Peyer's patch (tissue), 4 donors: ENCODE results near the gene R3HDM2.

ENCODE experiments used
- CTCF ChIP-seq, 6 experiments: fragments of 450-650 bp in 4 of 6; fragments of 200-600 bp in 2 of 6; sonication (generic) in 1 of 6; IDR thresholded peaks; one replicate each; pipeline ENCODE4 v1.5.1; 2017 to 2019; ENCODE audit warnings: antibody characterized with exemption in 6 of 6, mild to moderate bottlenecking in 3 of 6, moderate library complexity in 1 of 6
- POLR2A ChIP-seq, 2 donors: fragments of 450-650 bp; IDR thresholded peaks; one replicate each; pipeline ENCODE4 v1.5.1; 2017; ENCODE audit warnings: antibody characterized with exemption in 2 of 2, mild to moderate bottlenecking in 2 of 2, moderate library complexity in 2 of 2

- no peak for TF ChIP-seq CTCF (IDR thresholded peaks at IDR 0.05)
- TF ChIP-seq POLR2A (IDR thresholded peaks at IDR 0.05), result no peak
Measured at GRCh38 chr12:57401165-57401564, 29.7 kb downstream of the R3HDM2 start.
